ENCODE results near the gene CIB4.

The CIB4 gene

GRCh38 chr2:26587994-26588393, 53.2 kb downstream of the CIB4 start:
- H3K23ac ChIP-seq (ENCODE audit: low read length in 2 of 2), result no peak overlapping the region

DNA sequence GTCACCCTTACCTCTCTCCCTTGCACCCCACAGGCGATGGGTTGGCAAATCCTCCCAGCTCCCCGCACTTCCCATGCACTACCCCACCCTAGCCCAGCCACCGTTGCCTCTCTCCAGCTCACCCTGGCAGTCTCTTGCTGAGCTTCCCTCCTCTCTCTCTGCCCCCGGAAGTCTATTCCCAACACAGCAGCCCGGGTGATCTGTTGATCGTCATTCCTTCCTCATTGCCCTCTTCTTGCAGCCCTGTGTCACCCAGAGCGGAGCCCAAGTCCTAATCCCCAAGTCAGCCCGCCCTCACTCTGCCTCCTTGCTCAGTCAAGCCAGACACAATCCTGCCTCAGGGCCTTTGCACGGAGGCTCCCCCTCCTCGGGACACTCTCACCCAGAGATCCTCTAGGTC, 55.2 kb downstream of the CIB4 start:
- no peak overlapping the region for H2BK5ac ChIP-seq (ENCODE audit: low read depth, low read length, poor library complexity, severe bottlenecking)
- H2AK5ac ChIP-seq (ENCODE audit: low read length, severe bottlenecking), result no peak overlapping the region
- no peak overlapping the region for H3K18ac ChIP-seq (ENCODE audit: low read depth in 1 of 2, low read length in 2 of 2)
- no peaks in the 10 kb centered on the region for H3K9me3 ChIP-seq (ENCODE audit: control insufficient read depth, low read length)
- no peak overlapping the region for H3K4ac ChIP-seq (ENCODE audit: low read depth in 1 of 2, low read length in 2 of 2)
- no peak overlapping the region for H3K9ac ChIP-seq (ENCODE audit: low read length)
- no peak overlapping the region for H3K4me3 ChIP-seq (ENCODE audit: insufficient read depth in 1 of 2, low read depth in 1 of 2, low read length in 2 of 2)
- H4K91ac ChIP-seq (ENCODE audit: low read length), result no peak overlapping the region
- H2BK12ac ChIP-seq (ENCODE audit: low read length in 2 of 2), result no peak overlapping the region
- no peak overlapping the region for H3K23ac ChIP-seq (ENCODE audit: low read length in 2 of 2)
- H3K4me1 ChIP-seq (ENCODE audit: control insufficient read depth, insufficient read depth, low read depth, low read length), result no peaks in the 10 kb centered on the region
- no peak overlapping the region for H3K4me2 ChIP-seq (ENCODE audit: low read length, poor library complexity, severe bottlenecking)
- H3K27me3 ChIP-seq (ENCODE audit: control insufficient read depth in 1 of 2, insufficient read depth in 1 of 2, low read length in 2 of 2), result peaks cover 82 to 95% of the 10 kb centered on the region in 2 experiments
- WGBS, result 62% methylated on average over 10 of the region's 10 CpGs
- H3K27ac ChIP-seq (ENCODE audit: low read length, poor library complexity, severe bottlenecking), result no peak overlapping the region
- DNase-seq, result no peak
- H2BK120ac ChIP-seq (ENCODE audit: low read depth, low read length), result no peak overlapping the region
- H3K79me1 ChIP-seq (replicated peaks; ENCODE audit: low read length, poor library complexity, severe bottlenecking), result no peaks in the 10 kb centered on the region
- H3K36me3 ChIP-seq (ENCODE audit: control insufficient read depth in 1 of 2, insufficient read depth in 2 of 2, low read depth in 1 of 2, low read length in 2 of 2), result no peaks in the 10 kb centered on the region
- peak overlapping the region in 1 of 2 experiments; percentile 22 for H3K14ac ChIP-seq (ENCODE audit: low read length in 2 of 2)
- H4K8ac ChIP-seq (ENCODE audit: low read length), result no peak overlapping the region
- no peak overlapping the region for H2BK15ac ChIP-seq (ENCODE audit: low read depth, poor library complexity, severe bottlenecking)
- H2AFZ ChIP-seq (ENCODE audit: low read depth, low read length), result no peak overlapping the region

More at GRCh38 chr2:26587994-26588393, 53.2 kb downstream of the CIB4 start:
- Histone ChIP-seq H3K36me3 (ENCODE audit: control insufficient read depth in 1 of 2, insufficient read depth in 2 of 2, low read depth in 1 of 2, low read length in 2 of 2) (no peaks in the 10 kb centered on the region), H4K8ac (ENCODE audit: low read length) (no peak overlapping the region), H2BK120ac (ENCODE audit: low read depth, low read length) (no peak overlapping the region), H2AK5ac (ENCODE audit: low read length, severe bottlenecking) (no peak overlapping the region), H3K14ac (ENCODE audit: low read length in 2 of 2) (no peak overlapping the region), H2BK12ac (ENCODE audit: low read length in 2 of 2) (no peak overlapping the region), H3K27ac (ENCODE audit: low read length, poor library complexity, severe bottlenecking) (no peak overlapping the region), H3K4ac (ENCODE audit: low read depth in 1 of 2, low read length in 2 of 2) (no peak overlapping the region), H3K4me1 (ENCODE audit: control insufficient read depth, insufficient read depth, low read depth, low read length) (no peaks in the 10 kb centered on the region), H3K27me3 (ENCODE audit: control insufficient read depth in 1 of 2, insufficient read depth in 1 of 2, low read length in 2 of 2) (peaks cover 79 to 95% of the 10 kb centered on the region in 2 experiments), H3K9ac (ENCODE audit: low read length) (no peak overlapping the region), H2BK15ac (ENCODE audit: low read depth, poor library complexity, severe bottlenecking) (no peak overlapping the region), H2AFZ (ENCODE audit: low read depth, low read length) (no peak overlapping the region), H3K4me2 (ENCODE audit: low read length, poor library complexity, severe bottlenecking) (no peak overlapping the region), H3K18ac (ENCODE audit: low read depth in 1 of 2, low read length in 2 of 2) (no peak overlapping the region), H3K79me1 (replicated peaks; ENCODE audit: low read length, poor library complexity, severe bottlenecking) (no peaks in the 10 kb centered on the region), H4K91ac (ENCODE audit: low read length) (no peak overlapping the region), H3K9me3 (ENCODE audit: control insufficient read depth, low read length) (no peaks in the 10 kb centered on the region), H2BK5ac (ENCODE audit: low read depth, low read length, poor library complexity, severe bottlenecking) (no peak overlapping the region), H3K4me3 (ENCODE audit: insufficient read depth in 1 of 2, low read depth in 1 of 2, low read length in 2 of 2) (no peak overlapping the region)
- no peak for DNase-seq
- whole genome bisulfite sequencing, result 66% methylated on average over 5 of the region's 5 CpGs

DNA sequence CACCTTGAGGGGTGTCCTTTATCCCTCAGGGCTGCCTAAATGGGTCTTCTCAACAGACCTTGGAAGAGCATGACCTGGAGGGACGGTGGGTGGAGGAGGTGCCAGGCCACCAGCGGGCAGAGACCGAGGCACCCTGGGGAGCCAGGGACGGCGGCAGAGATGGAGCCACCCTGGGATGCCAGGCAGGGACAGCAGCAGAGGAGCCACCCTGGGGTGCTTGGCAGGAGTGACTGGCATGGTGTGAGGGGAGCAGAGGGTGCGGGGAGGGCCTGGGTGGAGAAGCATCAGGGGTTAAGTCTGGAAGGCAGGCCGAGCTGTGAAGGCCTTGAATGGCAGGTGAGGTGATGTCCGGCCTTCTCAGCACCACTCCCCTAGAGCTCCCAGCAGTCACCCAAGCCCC, 56.1 kb downstream of the CIB4 start:
- Histone ChIP-seq H2BK120ac (ENCODE audit: low read depth, low read length) (no peak overlapping the region), H2BK15ac (ENCODE audit: low read depth, poor library complexity, severe bottlenecking) (no peak overlapping the region)
- WGBS, result 80% methylated on average over 8 of the region's 8 CpGs

DNA sequence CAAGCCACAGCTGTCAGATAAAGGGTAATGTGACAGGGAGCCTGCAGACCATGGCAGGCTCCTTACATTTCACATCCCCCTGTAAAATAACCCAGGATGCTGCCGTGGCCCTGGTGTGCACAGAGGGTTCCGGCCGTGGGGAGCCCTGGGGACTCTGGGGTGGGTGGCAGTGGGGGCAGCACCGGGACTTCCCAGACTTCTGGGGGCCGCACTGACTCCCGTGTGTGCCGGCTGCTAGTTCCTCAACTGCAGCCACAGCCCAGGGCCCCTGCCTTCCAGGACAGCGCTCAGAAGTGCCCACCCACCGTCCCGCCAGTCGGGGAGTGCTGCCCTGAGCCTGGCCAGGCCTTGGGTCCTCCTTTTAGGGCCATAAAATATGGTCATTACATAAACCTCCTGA, 56.5 kb downstream of the CIB4 start:
- Histone ChIP-seq H4K91ac (ENCODE audit: low read length) (peak overlapping the region; percentile 35), H3K23ac (ENCODE audit: low read length in 2 of 2) (no peak overlapping the region), H3K9ac (ENCODE audit: low read length) (no peak overlapping the region), H3K27ac (ENCODE audit: low read length, poor library complexity, severe bottlenecking) (no peak overlapping the region), H3K14ac (ENCODE audit: low read length in 2 of 2) (peak overlapping the region in 1 of 2 experiments; percentile 36), H3K4ac (ENCODE audit: low read depth in 1 of 2, low read length in 2 of 2) (no peak overlapping the region), H3K27me3 (ENCODE audit: control insufficient read depth in 1 of 2, insufficient read depth in 1 of 2, low read length in 2 of 2) (peaks cover 82 to 95% of the 10 kb centered on the region in 2 experiments), H3K4me1 (ENCODE audit: control insufficient read depth, insufficient read depth, low read depth, low read length) (no peaks in the 10 kb centered on the region), H2BK15ac (ENCODE audit: low read depth, poor library complexity, severe bottlenecking) (no peak overlapping the region), H2BK5ac (ENCODE audit: low read depth, low read length, poor library complexity, severe bottlenecking) (no peak overlapping the region), H3K36me3 (ENCODE audit: control insufficient read depth in 1 of 2, insufficient read depth in 2 of 2, low read depth in 1 of 2, low read length in 2 of 2) (no peaks in the 10 kb centered on the region), H2AK5ac (ENCODE audit: low read length, severe bottlenecking) (no peak overlapping the region), H2BK12ac (ENCODE audit: low read length in 2 of 2) (no peak overlapping the region), H2AFZ (ENCODE audit: low read depth, low read length) (no peak overlapping the region), H3K79me1 (replicated peaks; ENCODE audit: low read length, poor library complexity, severe bottlenecking) (no peaks in the 10 kb centered on the region), H3K18ac (ENCODE audit: low read depth in 1 of 2, low read length in 2 of 2) (no peak overlapping the region), H4K8ac (ENCODE audit: low read length) (no peak overlapping the region), H3K9me3 (ENCODE audit: control insufficient read depth, low read length) (no peaks in the 10 kb centered on the region), H3K4me3 (ENCODE audit: insufficient read depth in 1 of 2, low read depth in 1 of 2, low read length in 2 of 2) (no peak overlapping the region), H3K4me2 (ENCODE audit: low read length, poor library complexity, severe bottlenecking) (no peak overlapping the region), H2BK120ac (ENCODE audit: low read depth, low read length) (no peak overlapping the region)
- no peak for DNase-seq
- 79% methylated on average over 11 of the region's 11 CpGs for WGBS

More for the DNA sequence above, 56.1 kb downstream of the CIB4 start:
- Histone ChIP-seq H3K4me1 (ENCODE audit: control insufficient read depth, insufficient read depth, low read depth, low read length) (no peaks in the 10 kb centered on the region), H3K4ac (ENCODE audit: low read depth in 1 of 2, low read length in 2 of 2) (no peak overlapping the region), H4K8ac (ENCODE audit: low read length) (no peak overlapping the region), H3K18ac (ENCODE audit: low read depth in 1 of 2, low read length in 2 of 2) (no peak overlapping the region), H2BK5ac (ENCODE audit: low read depth, low read length, poor library complexity, severe bottlenecking) (no peak overlapping the region), H4K91ac (ENCODE audit: low read length) (no peak overlapping the region), H3K27ac (ENCODE audit: low read length, poor library complexity, severe bottlenecking) (no peak overlapping the region), H2AFZ (ENCODE audit: low read depth, low read length) (no peak overlapping the region), H2BK12ac (ENCODE audit: low read length in 2 of 2) (no peak overlapping the region), H3K23ac (ENCODE audit: low read length in 2 of 2) (no peak overlapping the region), H3K9ac (ENCODE audit: low read length) (no peak overlapping the region), H3K79me1 (replicated peaks; ENCODE audit: low read length, poor library complexity, severe bottlenecking) (no peaks in the 10 kb centered on the region), H3K9me3 (ENCODE audit: control insufficient read depth, low read length) (no peaks in the 10 kb centered on the region), H3K36me3 (ENCODE audit: control insufficient read depth in 1 of 2, insufficient read depth in 2 of 2, low read depth in 1 of 2, low read length in 2 of 2) (no peaks in the 10 kb centered on the region), H3K27me3 (ENCODE audit: control insufficient read depth in 1 of 2, insufficient read depth in 1 of 2, low read length in 2 of 2) (peaks cover 82 to 95% of the 10 kb centered on the region in 2 experiments), H3K4me3 (ENCODE audit: insufficient read depth in 1 of 2, low read depth in 1 of 2, low read length in 2 of 2) (no peak overlapping the region), H2AK5ac (ENCODE audit: low read length, severe bottlenecking) (no peak overlapping the region), H3K4me2 (ENCODE audit: low read length, poor library complexity, severe bottlenecking) (no peak overlapping the region), H3K14ac (ENCODE audit: low read length in 2 of 2) (peak overlapping the region in 1 of 2 experiments; percentile 12)
- DNase-seq, result no peak
